Measurements from ENCODE around the gene MTF2. TPM values are rescaled to one million over a fixed set of nuclear protein-coding genes. Genes with fewer than 3 reads are reported as not detected.
A peak's percentile ranks its signal among the peaks of the same experiment; 100 is the strongest.
"Not testable (repeated sequence)": the region's sequence is repeated elsewhere in the genome, so short reads cannot be mapped to it uniquely, and the experiment has no call there.

Gene MTF2
- total RNA-seq, 1 experiment from 2014 or later, result 18.4 TPM

- no peak for DNase-seq (ENCODE audit: low read depth)
These were observed 61.0 kb downstream of the MTF2 start for GRCh38 chr1:93140106-93140505.

- DNase-seq (ENCODE audit: low read depth), result no peak
These were observed 63.1 kb downstream of the MTF2 start for GRCh38 chr1:93142161-93142560.

GRCh38 chr1:93143136-93143535, 64.1 kb downstream of the MTF2 start:
- no peak for DNase-seq (ENCODE audit: low read depth)

- DNase-seq (ENCODE audit: low read depth), result no peak
These were observed 64.7 kb downstream of the MTF2 start for GRCh38 chr1:93143769-93144168.

- no peak for DNase-seq (ENCODE audit: low read depth)
These were observed 68.9 kb downstream of the MTF2 start for GRCh38 chr1:93148001-93148400.

GRCh38 chr1:93150729-93151128, 71.6 kb downstream of the MTF2 start:
- DNase-seq (ENCODE audit: low read depth), result no peak

- no peak for DNase-seq (ENCODE audit: low read depth)
These were observed 72.4 kb downstream of the MTF2 start for GRCh38 chr1:93151474-93151873.

GRCh38 chr1:93152835-93153234, 73.8 kb downstream of the MTF2 start:
- DNase-seq (ENCODE audit: low read depth), result no peak

- no peak for DNase-seq (ENCODE audit: low read depth)
These were observed 75.8 kb downstream of the MTF2 start for GRCh38 chr1:93154898-93155297.

GRCh38 chr1:93155335-93155734, 76.3 kb downstream of the MTF2 start:
- peak; percentile 80 for DNase-seq (ENCODE audit: low read depth)

- no peak for DNase-seq (ENCODE audit: low read depth)
These were observed 80.3 kb downstream of the MTF2 start for GRCh38 chr1:93159337-93159736.

GRCh38 chr1:93163314-93163713, 84.2 kb downstream of the MTF2 start:
- DNase-seq (ENCODE audit: low read depth), result not testable (repeated sequence)

- DNase-seq (ENCODE audit: low read depth), result no peak
These were observed 85.7 kb downstream of the MTF2 start for GRCh38 chr1:93164816-93165215.

GRCh38 chr1:93165895-93166294, 86.8 kb downstream of the MTF2 start:
- DNase-seq (ENCODE audit: low read depth), result not testable (repeated sequence)

GRCh38 chr1:93167006-93167405, 87.9 kb downstream of the MTF2 start:
- no peak for DNase-seq (ENCODE audit: low read depth)

GRCh38 chr1:93170141-93170678, 91.1 kb downstream of the MTF2 start:
- DNase-seq (ENCODE audit: low read depth), result not testable (repeated sequence)

- no peak for DNase-seq (ENCODE audit: low read depth)
These were observed 92.5 kb downstream of the MTF2 start for GRCh38 chr1:93171549-93172034.

- DNase-seq (ENCODE audit: low read depth), result no peak
These were observed 93.7 kb downstream of the MTF2 start for GRCh38 chr1:93172778-93173177.

GRCh38 chr1:93174638-93175037, 95.6 kb downstream of the MTF2 start:
- not testable (repeated sequence) for DNase-seq (ENCODE audit: low read depth)

GRCh38 chr1:93177991-93178390, 98.9 kb downstream of the MTF2 start:
- DNase-seq (ENCODE audit: low read depth), result peak; percentile 41

GRCh38 chr1:93178418-93178817, 99.3 kb downstream of the MTF2 start:
- no peak for DNase-seq (ENCODE audit: low read depth)

- DNase-seq (ENCODE audit: low read depth), result peak; percentile 98
These were observed 101.0 kb downstream of the MTF2 start, which contains the start of gene TMED5 for GRCh38 chr1:93179886-93180722. TMED5 (minus strand) TSS chr1:93180413; CDS start chr1:93180242, 171 bp downstream.
